ENCODE data around the gene FBXW4.

The FBXW4 gene

GRCh38 chr10:101565936-101566332 is 129.0 kb downstream of the FBXW4 start:
- TF ChIP-seq CTCF (IDR thresholded peaks at IDR 0.05) (no peak), ZFX (IDR thresholded peaks at IDR 0.05; ENCODE audit: borderline replicate concordance) (no peak)
- H3K27ac ChIP-seq: no peak overlapping the region

GRCh38 chr10:101565370-101565900 is 129.5 kb downstream of the FBXW4 start:
- no peak overlapping the region for H3K27ac ChIP-seq
- TF ChIP-seq ZFX (IDR thresholded peaks at IDR 0.05; ENCODE audit: borderline replicate concordance) (no peak), CTCF (IDR thresholded peaks at IDR 0.05) (no peak)

- no peak for TF ChIP-seq CTCF (IDR thresholded peaks at IDR 0.05)
- TF ChIP-seq ZFX (IDR thresholded peaks at IDR 0.05; ENCODE audit: borderline replicate concordance): no peak
- no peak overlapping the region for H3K27ac ChIP-seq
Observed at GRCh38 chr10:101564490-101564991, 130.4 kb downstream of the FBXW4 start.

GRCh38 chr10:101563497-101564040 is 131.4 kb downstream of the FBXW4 start:
- H3K27ac ChIP-seq: no peak overlapping the region
- no peak for TF ChIP-seq ZFX (IDR thresholded peaks at IDR 0.05; ENCODE audit: borderline replicate concordance)
- no peak for TF ChIP-seq CTCF (IDR thresholded peaks at IDR 0.05)

- no peak overlapping the region for H3K27ac ChIP-seq
- TF ChIP-seq CTCF (IDR thresholded peaks at IDR 0.05) (no peak), ZFX (IDR thresholded peaks at IDR 0.05; ENCODE audit: borderline replicate concordance) (no peak)
Observed at GRCh38 chr10:101563007-101563406, 132.0 kb downstream of the FBXW4 start.

- TF ChIP-seq CTCF (IDR thresholded peaks at IDR 0.05) (no peak), ZFX (IDR thresholded peaks at IDR 0.05; ENCODE audit: borderline replicate concordance) (no peak)
- no peak overlapping the region for H3K27ac ChIP-seq
Observed at GRCh38 chr10:101562231-101562630, 132.7 kb downstream of the FBXW4 start.

- H3K27ac ChIP-seq: no peak overlapping the region
- TF ChIP-seq CTCF (IDR thresholded peaks at IDR 0.05): no peak
- no peak for TF ChIP-seq ZFX (IDR thresholded peaks at IDR 0.05; ENCODE audit: borderline replicate concordance)
Observed at GRCh38 chr10:101561068-101561915, 133.7 kb downstream of the FBXW4 start.

Measured in 22Rv1 (cell line).